IgD-negative memory B cell (primary cell): ENCODE measurements around the gene SRBD1. TPM values are rescaled to one million over a fixed set of nuclear protein-coding genes. Genes with fewer than 3 reads are reported as not detected.

Experiments
- H3K27ac Mint-ChIP-seq, 3 donors: one replicate each; pipeline ENCODE4 v1.8.0; 2020 to 2022; ENCODE audit warnings: mild to moderate bottlenecking in 3 of 3, mixed read lengths in 3 of 3, moderate library complexity in 1 of 3
- H3K27me3 Mint-ChIP-seq: one replicate; pipeline ENCODE4 v1.8.0; 2021; ENCODE audit warnings: mixed read lengths
- H3K36me3 Mint-ChIP-seq: one replicate; pipeline ENCODE4 v1.8.0; 2020; ENCODE audit warnings: mild to moderate bottlenecking, mixed read lengths
- H3K4me1 Mint-ChIP-seq, 3 donors: one replicate each; pipeline ENCODE4 v1.8.0; 2020 to 2022; ENCODE audit warnings: mixed read lengths in 3 of 3, mild to moderate bottlenecking in 1 of 3
- H3K4me3 Mint-ChIP-seq, 4 donors: one replicate each; pipeline ENCODE4 v1.8.0; 2020 to 2022; ENCODE audit warnings: mild to moderate bottlenecking in 4 of 4, mixed read lengths in 4 of 4, moderate library complexity in 3 of 4
- H3K9me3 Mint-ChIP-seq, 3 donors: one replicate each; pipeline ENCODE4 v1.8.0; 2020 to 2021; ENCODE audit warnings: mixed read lengths in 3 of 3, mild to moderate bottlenecking in 1 of 3
- polyA plus RNA-seq: library from polyadenylated mRNA; unstranded; fragments of 300-500 nt; fragmentation: Illumina TruSeq; gene quantifications from one replicate; pipeline ENCODE4 v1.2.3, GENCODE V29; 2021

The SRBD1 gene
- polyA plus RNA-seq, 1 donor from 2014 or later, result 9.9 TPM

DNA sequence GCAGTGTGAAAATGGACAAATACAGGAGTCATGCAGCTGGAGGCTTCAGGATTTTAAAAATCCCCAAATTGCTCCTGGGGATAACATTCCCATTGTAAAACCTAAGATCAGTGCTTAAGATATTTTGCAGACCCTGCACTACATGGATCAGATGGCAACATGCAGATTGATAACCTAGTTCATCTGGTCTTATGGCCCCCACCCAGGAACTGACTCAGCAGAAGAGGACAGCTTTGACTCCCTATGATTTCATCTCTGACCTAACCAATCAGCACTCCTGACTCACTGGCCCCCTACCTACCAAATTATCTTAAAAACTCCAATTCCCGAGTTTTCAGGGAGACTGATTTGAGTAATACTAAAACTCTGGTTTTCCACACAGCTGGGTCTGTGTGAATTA, 20.0 kb downstream of the SRBD1 start:
- H3K27ac Mint-ChIP-seq, result peak overlapping the region in 1 of 3 donors; percentile 14
- no peaks in the 10 kb centered on the region for H3K27me3 Mint-ChIP-seq
- H3K4me1 Mint-ChIP-seq, result peaks cover 10 to 28% (median 28%) of the 10 kb centered on the region in 3 donors
- no peaks in the 10 kb centered on the region for H3K9me3 Mint-ChIP-seq
- no peak overlapping the region for H3K4me3 Mint-ChIP-seq
- peaks cover 14% of the 10 kb centered on the region for H3K36me3 Mint-ChIP-seq

DNA sequence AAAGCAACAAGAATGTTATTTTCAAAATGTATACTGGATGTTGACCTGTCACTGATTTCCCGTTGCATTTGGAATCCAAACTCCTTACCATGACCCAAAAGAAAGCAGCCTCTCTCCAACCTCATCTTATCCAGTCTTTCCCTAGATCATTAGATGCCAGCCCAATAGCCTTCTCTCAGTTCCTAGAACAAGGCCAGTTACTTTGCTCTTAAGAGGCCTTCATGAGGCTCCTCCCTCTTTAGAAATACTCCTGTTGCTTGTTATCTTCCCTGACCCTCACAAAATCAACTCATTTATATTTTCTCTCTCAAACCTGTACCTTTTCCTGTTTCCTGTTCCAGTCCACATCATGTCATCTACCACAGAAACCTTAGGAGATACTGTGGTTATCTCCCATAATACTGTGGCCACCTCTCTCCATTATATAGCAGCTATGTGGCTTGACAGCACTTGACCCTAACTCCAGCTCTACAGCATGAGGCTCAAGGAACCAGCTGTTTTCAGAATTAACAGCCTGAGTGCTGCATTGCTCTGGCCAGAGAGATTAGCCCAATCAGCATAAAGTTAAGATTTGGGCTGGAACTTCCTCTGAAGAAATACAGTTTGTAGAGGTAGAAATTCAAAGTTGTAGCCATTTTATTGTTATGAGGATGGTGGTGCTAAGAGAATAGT, 22.8 kb downstream of the SRBD1 start:
- Mint-ChIP-seq H3K4me1 (peaks cover 15 to 23% (median 19%) of the 10 kb centered on the region in 3 donors), H3K27ac (peak overlapping the region in 1 of 3 donors; percentile 20), H3K4me3 (peak overlapping the region in 1 of 4 donors; percentile 10), H3K27me3 (no peaks in the 10 kb centered on the region), H3K36me3 (peaks cover 10% of the 10 kb centered on the region), H3K9me3 (no peaks in the 10 kb centered on the region)

DNA sequence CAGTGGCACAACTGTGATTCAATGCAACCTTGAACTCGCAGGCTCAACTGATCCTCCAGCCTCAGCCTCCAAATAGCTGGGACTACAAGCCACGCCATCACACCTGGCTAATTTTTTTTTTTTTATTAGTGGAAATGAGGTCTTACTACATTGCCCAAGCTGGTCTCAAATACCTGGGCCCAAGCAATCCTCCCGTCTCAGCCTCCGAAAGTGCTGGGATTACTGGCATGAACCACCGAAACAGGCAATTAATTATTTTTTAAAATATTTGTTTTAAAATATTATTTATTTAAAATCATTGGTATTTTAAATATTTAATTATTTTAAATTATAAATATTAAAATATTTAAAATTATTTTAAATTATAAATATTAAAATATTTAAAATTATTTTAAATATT, 24.5 kb downstream of the SRBD1 start:
- H3K27me3 Mint-ChIP-seq, result no peaks in the 10 kb centered on the region
- no peak overlapping the region for H3K27ac Mint-ChIP-seq
- peaks cover 15 to 22% (median 15%) of the 10 kb centered on the region in 3 donors for H3K4me1 Mint-ChIP-seq
- H3K4me3 Mint-ChIP-seq, result no peak overlapping the region
- H3K36me3 Mint-ChIP-seq, result peaks cover 11% of the 10 kb centered on the region
- no peaks in the 10 kb centered on the region for H3K9me3 Mint-ChIP-seq

DNA sequence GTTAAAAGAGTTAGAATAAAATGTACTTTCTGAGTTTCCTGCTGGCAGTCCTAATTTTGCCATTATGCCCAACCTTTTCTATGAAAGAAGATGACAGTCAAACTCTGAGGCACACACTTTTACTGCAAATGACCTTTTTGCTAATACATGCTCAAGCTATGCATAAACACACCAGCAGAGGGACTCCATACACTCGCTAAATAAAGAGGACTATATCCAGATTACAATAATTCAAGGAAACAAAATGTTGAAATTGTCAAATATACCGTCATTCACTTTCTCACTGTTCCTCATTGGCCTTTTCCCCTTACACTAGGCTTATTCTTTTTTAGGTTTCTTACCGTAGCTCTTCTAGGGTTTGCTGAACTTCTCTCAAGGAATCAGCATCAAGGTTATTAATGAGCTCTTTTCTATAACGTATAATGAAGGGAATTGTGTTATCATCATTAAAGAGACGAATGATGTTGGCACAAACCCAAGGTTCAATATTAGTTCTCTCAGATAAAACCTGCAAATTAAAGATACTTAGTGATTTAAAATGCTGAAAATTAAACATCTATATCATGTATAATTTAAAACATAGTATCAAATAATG, 25.7 kb downstream of the SRBD1 start:
- peaks cover 15 to 20% (median 15%) of the 10 kb centered on the region in 3 donors for H3K4me1 Mint-ChIP-seq
- H3K36me3 Mint-ChIP-seq, result peaks cover 8% of the 10 kb centered on the region
- H3K27me3 Mint-ChIP-seq, result no peaks in the 10 kb centered on the region
- peak overlapping the region in 1 of 3 donors; percentile 71 for H3K27ac Mint-ChIP-seq
- no peaks in the 10 kb centered on the region for H3K9me3 Mint-ChIP-seq
- no peak overlapping the region for H3K4me3 Mint-ChIP-seq

DNA sequence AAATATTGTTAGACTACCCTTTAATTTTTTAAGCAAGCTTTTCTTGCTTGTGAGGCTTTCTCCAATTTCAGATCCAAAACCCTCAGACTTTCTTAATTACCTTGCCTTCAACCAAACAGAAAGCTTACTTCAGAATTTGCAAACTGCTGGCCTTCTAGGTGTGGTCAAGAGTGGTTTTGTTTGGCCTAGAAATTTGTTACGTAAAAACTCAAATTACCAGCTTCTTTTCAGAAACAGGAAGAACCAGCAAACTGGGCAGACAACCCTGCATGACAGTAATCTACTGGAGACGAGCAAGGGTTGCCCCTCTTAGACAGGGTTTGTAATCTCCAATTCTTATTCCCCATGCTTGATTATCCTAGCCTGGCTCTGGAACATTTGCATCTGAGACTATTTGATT, 27.1 kb downstream of the SRBD1 start:
- H3K4me3 Mint-ChIP-seq, result no peak overlapping the region
- H3K4me1 Mint-ChIP-seq, result peaks cover 9 to 15% (median 12%) of the 10 kb centered on the region in 3 donors
- H3K36me3 Mint-ChIP-seq, result peaks cover 4% of the 10 kb centered on the region
- no peaks in the 10 kb centered on the region for H3K27me3 Mint-ChIP-seq
- H3K9me3 Mint-ChIP-seq, result no peaks in the 10 kb centered on the region
- no peak overlapping the region for H3K27ac Mint-ChIP-seq

DNA sequence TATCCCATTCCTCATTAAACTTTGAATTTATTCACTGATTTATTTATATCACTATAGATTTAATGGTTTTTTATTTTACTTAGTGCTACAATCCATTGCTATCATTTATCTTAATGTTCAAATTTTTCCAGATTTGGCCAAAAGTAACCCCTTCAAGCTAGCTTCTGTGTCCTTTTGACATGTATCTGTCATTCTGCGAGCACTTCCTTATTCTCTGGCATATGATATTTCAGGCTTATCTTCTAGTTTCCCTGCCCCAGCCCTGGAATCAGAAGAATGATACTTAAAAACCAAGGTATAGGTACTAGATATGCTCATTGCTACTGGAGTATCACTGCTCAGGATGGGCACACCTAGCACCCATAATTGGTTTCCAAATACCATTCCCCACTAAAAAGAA, 28.5 kb downstream of the SRBD1 start:
- Mint-ChIP-seq H3K27me3 (no peaks in the 10 kb centered on the region), H3K4me3 (no peak overlapping the region), H3K27ac (no peak overlapping the region), H3K36me3 (peaks cover 7% of the 10 kb centered on the region), H3K4me1 (peaks cover 0 to 7% (median 1%) of the 10 kb centered on the region in 3 donors), H3K9me3 (no peaks in the 10 kb centered on the region)

DNA sequence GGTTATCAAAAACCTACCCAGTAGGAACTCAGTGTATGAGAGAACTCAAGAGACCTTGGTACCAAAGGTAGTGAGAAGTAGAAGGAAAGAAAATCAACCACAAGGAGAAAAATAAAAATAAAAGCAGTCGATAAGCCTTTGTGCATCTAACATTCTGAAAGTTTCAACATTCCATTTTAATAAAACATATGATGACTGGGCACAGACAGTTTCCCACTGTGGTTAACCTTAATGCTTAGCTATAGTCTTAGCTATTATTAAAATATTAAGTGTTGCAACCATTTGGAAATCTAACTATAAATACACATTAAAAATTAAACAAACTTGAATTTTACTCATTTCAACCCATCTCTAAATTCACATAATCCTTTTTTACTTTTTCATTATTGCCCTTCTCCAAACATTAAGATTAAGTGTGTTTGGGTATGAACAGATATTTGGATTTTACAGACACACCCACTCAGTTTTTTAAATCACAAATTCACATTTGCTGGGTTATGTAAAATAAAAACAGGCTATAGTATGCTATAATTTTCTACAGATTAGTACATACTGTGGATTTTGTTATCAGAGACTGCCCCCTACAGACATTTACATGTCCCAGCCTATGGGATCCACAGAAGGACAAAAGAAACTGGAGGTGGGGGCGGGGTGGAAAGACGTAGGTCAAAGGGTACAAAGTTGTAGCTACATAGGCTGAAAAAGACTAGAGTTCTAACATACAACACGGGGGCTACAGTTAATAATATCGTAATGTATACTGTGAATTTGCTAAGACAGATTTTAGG, 32.8 kb downstream of the SRBD1 start:
- H3K4me3 Mint-ChIP-seq, result no peak overlapping the region
- H3K36me3 Mint-ChIP-seq, result peaks cover 11% of the 10 kb centered on the region
- H3K9me3 Mint-ChIP-seq, result no peaks in the 10 kb centered on the region
- peaks cover 0 to 2% (median 1%) of the 10 kb centered on the region in 3 donors for H3K4me1 Mint-ChIP-seq
- peak overlapping the region in 1 of 3 donors; percentile 59 for H3K27ac Mint-ChIP-seq
- no peaks in the 10 kb centered on the region for H3K27me3 Mint-ChIP-seq

DNA sequence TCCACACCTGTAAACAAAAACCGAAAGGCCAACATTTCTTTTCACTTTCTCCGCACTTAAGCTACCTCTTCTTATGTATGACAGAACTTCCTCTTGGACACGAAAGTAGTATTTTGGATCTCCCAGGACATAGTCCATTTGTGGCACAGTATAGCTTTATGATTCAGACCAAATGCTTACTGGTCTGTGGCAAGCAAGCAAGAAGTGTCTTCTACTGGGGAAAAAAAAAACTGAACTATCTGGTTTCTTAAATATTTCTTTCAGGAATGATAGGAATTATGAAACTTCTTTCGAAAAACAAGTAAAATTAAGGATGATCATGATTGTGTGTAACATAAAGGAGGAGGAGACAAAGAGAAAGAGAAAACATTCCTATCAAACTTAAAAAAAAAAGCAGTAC, 33.6 kb downstream of the SRBD1 start:
- Mint-ChIP-seq H3K27me3 (no peaks in the 10 kb centered on the region), H3K36me3 (peaks cover 11% of the 10 kb centered on the region), H3K4me3 (no peak overlapping the region), H3K9me3 (no peaks in the 10 kb centered on the region), H3K4me1 (peaks cover 0 to 2% (median 1%) of the 10 kb centered on the region in 3 donors), H3K27ac (no peak overlapping the region)

DNA sequence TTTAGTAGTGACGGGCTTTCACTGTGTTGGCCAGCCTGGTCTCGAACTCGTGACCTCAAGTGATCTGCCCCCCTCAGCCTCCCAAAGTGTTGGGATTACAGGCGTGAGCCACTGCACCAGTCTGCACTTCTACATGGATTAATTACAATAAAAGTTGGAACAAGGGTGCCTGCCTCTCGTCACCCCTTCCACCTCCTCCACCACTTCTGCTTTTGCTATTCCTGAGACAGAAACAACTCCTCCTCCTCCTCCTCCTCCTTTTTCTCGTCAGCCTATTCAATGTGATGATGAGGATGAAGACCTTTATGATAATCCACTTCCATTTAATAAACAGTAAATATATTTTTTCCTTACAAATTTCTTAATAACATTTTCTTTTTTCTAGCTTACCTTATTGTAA, 35.2 kb downstream of the SRBD1 start:
- H3K27me3 Mint-ChIP-seq, result no peaks in the 10 kb centered on the region
- no peak overlapping the region for H3K4me3 Mint-ChIP-seq
- H3K4me1 Mint-ChIP-seq, result peaks cover 0 to 2% (median 1%) of the 10 kb centered on the region in 3 donors
- H3K9me3 Mint-ChIP-seq, result peaks cover 0 to 1% (median 0%) of the 10 kb centered on the region in 3 donors
- no peak overlapping the region for H3K27ac Mint-ChIP-seq
- peaks cover 7% of the 10 kb centered on the region for H3K36me3 Mint-ChIP-seq

DNA sequence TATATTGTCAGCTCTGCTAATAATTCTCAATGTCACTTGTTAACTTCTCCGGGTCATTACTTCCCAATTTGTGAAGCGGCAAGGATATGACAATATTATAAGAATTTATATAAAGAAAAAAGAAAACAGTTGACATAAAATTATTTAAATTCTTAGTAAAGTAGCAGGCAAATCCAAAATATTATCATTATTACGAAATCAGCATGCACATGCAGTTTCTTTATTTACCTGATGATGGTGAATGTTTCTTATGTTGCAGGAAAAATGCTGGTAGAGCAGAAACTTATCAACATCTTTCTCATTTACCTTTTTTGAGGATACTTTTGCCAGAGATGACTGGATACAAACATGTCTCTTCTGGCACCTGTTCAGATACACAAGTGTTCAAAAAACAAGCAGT, 38.1 kb downstream of the SRBD1 start:
- Mint-ChIP-seq H3K9me3 (peaks cover 0 to 1% (median 0%) of the 10 kb centered on the region in 3 donors), H3K27me3 (no peaks in the 10 kb centered on the region), H3K36me3 (peaks cover 7% of the 10 kb centered on the region), H3K4me3 (no peak overlapping the region), H3K4me1 (peaks cover 3 to 5% (median 4%) of the 10 kb centered on the region in 3 donors), H3K27ac (no peak overlapping the region)

DNA sequence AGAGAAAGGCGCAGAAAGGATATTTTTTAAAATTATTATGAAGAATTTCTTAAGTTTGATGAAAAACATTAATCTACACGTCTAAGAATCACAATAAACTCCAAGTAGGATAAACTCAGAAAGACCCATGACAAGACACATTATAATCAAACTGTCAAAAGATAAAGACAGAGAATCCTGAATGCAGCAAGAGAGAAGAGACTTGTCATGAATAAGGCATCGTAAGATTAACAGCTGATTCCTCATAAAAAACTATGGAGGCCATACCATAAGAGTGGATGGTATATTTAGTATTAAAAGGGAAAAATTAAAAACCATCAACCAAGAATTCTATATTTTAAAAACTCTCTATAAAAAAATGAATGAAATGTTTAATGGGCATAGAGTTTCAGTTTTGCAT, 39.1 kb downstream of the SRBD1 start:
- no peaks in the 10 kb centered on the region for H3K27me3 Mint-ChIP-seq
- H3K4me3 Mint-ChIP-seq, result no peak overlapping the region
- H3K9me3 Mint-ChIP-seq, result peaks cover 0 to 1% (median 0%) of the 10 kb centered on the region in 3 donors
- no peaks in the 10 kb centered on the region for H3K36me3 Mint-ChIP-seq
- peak overlapping the region in 1 of 3 donors; percentile 64 for H3K27ac Mint-ChIP-seq
- peaks cover 7 to 8% (median 7%) of the 10 kb centered on the region in 3 donors for H3K4me1 Mint-ChIP-seq

DNA sequence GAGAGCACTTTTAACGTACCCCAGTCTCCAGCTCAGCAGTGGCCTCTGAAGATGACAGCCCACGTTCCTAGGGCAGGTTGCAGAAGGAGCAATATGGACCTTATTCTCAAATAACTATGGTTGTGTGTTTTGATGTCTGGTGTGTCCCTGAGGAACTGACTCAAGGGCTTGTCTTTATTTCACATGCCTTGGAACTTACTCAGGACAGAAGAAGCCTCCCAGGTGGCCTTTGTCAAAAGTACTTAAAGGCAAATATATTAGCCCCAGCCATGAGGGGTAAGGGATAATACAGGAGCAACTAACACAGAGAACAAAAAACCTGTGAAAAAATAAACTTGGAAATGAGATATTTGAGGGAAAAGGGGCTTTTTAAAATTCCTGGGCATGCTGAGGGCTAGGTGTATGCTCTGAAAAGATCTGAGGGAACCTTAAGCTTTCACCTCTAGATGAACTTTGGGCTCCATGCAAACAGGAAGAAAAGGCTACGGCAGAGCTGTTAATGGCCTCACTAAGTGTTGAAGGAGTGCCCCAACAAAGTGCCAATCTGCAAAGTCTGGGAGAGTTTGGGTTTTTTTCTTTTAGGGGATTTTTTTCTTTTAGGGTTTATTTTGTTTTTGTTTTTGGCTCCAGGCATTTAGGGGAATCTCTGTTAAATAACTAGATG, 40.3 kb downstream of the SRBD1 start:
- Mint-ChIP-seq H3K9me3 (peaks cover 0 to 1% (median 0%) of the 10 kb centered on the region in 3 donors), H3K27me3 (no peaks in the 10 kb centered on the region), H3K27ac (no peak overlapping the region), H3K4me1 (peaks cover 7 to 12% (median 8%) of the 10 kb centered on the region in 3 donors), H3K36me3 (peaks cover 1% of the 10 kb centered on the region), H3K4me3 (no peak overlapping the region)

DNA sequence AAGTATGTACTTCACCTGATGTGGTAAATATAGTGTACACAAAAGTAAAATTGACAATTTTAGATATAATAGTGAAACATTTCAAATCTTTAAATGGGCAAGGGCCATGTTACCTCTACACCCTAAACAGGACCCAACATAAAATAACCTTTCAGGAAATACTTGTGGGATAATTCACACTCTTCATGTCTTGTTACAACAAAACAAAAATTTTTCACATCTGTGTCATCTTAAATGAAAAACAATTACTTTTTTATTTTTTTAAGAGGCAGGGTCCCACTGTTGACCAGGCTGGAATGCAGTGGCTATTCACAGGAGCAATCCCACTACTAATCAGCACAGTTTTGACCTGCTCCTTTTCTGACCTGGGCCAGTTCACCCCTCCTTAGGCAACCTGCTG, 42.1 kb downstream of the SRBD1 start:
- H3K9me3 Mint-ChIP-seq, result peaks cover 0 to 1% (median 0%) of the 10 kb centered on the region in 3 donors
- peaks cover 7 to 12% (median 12%) of the 10 kb centered on the region in 3 donors for H3K4me1 Mint-ChIP-seq
- no peak overlapping the region for H3K4me3 Mint-ChIP-seq
- H3K27me3 Mint-ChIP-seq, result no peaks in the 10 kb centered on the region
- no peak overlapping the region for H3K27ac Mint-ChIP-seq
- peaks cover 3% of the 10 kb centered on the region for H3K36me3 Mint-ChIP-seq

DNA sequence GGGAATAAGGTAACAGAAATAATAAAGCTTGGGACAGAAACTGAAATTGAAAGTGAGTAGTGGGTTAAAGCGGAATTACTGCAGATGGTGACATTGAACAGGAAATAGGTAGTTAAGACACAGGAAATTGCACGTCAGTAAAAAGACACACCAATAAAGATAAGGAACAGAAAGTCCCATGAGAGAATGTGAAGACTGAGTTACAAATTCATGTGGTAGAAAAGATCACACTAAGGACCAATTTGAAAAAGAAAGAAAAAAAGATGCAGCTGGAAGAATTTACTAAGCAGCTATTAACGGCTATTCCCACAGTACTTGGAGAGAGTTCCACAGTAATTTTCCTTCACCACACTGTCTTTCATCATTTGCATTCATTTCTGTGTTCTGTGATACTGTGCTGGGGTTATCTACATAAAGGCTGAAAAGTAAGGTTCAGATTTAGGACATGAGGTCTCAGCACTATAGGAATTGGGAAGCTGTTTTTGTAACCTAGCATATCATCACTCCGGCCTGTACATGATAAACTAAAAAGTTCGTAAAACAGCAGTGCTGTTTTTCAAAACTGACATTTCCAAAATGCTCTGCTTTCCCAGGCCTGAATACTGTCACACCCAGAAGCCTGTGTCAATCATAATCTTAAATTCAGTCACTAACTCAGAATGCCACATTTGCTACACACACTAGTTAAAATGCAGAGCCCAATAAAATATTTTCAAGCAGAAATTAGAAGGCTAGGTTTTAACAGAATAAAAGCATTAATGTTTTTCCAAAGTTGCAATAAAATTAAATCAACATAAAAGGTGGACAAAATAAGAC, 42.9 kb downstream of the SRBD1 start:
- H3K4me1 Mint-ChIP-seq, result peaks cover 7 to 12% (median 12%) of the 10 kb centered on the region in 3 donors
- H3K4me3 Mint-ChIP-seq, result peak overlapping the region; percentile 8 to 76 (median 65)
- H3K27me3 Mint-ChIP-seq, result no peaks in the 10 kb centered on the region
- H3K27ac Mint-ChIP-seq, result peak overlapping the region; percentile 5 to 92 (median 32)
- H3K36me3 Mint-ChIP-seq, result peaks cover 5% of the 10 kb centered on the region
- peaks cover 0 to 1% (median 0%) of the 10 kb centered on the region in 3 donors for H3K9me3 Mint-ChIP-seq
